ENCODE results near the gene AP5Z1.
"Not testable (repeated sequence)": the region's sequence is repeated elsewhere in the genome, so short reads cannot be mapped to it uniquely, and the experiment has no call there.

DNA sequence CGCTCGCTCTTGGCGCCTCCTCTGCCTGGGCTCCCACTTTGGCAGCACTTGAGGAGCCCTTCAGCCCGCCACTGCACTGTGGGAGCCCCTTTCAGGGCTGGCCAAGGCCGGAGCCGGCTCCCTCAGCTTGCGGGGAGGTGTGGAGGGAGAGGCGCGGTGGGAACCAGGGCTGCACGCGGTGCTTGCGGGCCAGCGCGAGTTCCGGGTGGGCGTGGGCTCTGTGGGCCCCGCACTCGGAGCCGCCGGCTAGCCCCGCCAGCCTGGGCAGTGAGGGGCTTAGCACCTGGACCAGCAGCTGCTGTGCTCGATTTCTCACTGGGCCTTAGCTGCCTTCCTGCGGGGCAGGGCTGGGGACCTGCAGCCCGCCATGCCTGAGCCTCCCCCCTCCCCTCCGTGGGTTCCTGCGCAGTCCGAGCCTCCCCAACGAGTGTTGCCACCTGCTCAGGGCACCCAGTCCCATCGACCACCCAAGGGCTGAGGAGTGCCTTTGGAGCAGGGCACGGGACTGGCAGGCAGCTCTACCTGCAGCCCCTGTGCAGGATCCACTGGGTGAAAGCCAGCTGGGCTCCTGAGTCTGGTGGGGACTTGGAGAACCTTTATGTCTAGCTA lies 18.1 kb downstream of the AP5Z1 start:
- TF ChIP-seq, protein P1, sequence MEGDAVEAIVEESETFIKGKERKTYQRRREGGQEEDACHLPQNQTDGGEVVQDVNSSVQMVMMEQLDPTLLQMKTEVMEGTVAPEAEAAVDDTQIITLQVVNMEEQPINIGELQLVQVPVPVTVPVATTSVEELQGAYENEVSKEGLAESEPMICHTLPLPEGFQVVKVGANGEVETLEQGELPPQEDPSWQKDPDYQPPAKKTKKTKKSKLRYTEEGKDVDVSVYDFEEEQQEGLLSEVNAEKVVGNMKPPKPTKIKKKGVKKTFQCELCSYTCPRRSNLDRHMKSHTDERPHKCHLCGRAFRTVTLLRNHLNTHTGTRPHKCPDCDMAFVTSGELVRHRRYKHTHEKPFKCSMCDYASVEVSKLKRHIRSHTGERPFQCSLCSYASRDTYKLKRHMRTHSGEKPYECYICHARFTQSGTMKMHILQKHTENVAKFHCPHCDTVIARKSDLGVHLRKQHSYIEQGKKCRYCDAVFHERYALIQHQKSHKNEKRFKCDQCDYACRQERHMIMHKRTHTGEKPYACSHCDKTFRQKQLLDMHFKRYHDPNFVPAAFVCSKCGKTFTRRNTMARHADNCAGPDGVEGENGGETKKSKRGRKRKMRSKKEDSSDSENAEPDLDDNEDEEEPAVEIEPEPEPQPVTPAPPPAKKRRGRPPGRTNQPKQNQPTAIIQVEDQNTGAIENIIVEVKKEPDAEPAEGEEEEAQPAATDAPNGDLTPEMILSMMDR (IDR thresholded peaks at IDR 0.05; ENCODE audit: borderline replicate concordance, extremely low read depth, low read length, poor library complexity, severe bottlenecking) = not testable (repeated sequence)
- not testable (repeated sequence) for TF ChIP-seq EZH2 (IDR thresholded peaks at IDR 0.05; ENCODE audit: borderline replicate concordance, low read depth, low read length, severe bottlenecking)

Data from DND-41 (cell line).